B cell (primary cell): ENCODE data around the gene ADAM12. TPM values are rescaled to one million over a fixed set of nuclear protein-coding genes. Genes with fewer than 3 reads are reported as not detected.

Experiments
- ATAC-seq: fragments of 200-7000 bp; cut with Tn5 transposase; one replicate; pipeline ENCODE4 v1.10.0; 2021; ENCODE audit warnings: low read depth, mild to moderate bottlenecking, moderate number of reproducible peaks, moderate library complexity
- CTCF ChIA-PET: fragments of 350-600 bp; sonication (Branson Sonifier 250); formaldehyde crosslinking; loops from one replicate; lab custom pipeline; 2021; ENCODE audit warnings: antibody characterized with exemption, inconsistent platforms; lab: Charles Lee
- POLR2A ChIA-PET: fragments of 350-600 bp; sonication (Branson Sonifier 250); formaldehyde crosslinking; loops from one replicate; lab custom pipeline; 2021; ENCODE audit warnings: antibody characterized with exemption; lab: Charles Lee
- DNase-seq: peaks from one replicate; pipeline ENCODE4 v3.0.0; 2013
- H2AFZ ChIP-seq: 2 replicates; pipeline ENCODE4 v1.6.1; 2012; ENCODE audit warnings: mild to moderate bottlenecking, low read depth, low read length; ENCODE audit not compliant: insufficient read depth, poor library complexity, severe bottlenecking
- H3K27ac ChIP-seq, 2 donors: 1 replicate in 1 of 2; 2 replicates in 1 of 2; pipeline ENCODE4 v1.5.1; 2012 to 2013; ENCODE audit warnings: low read length in 2 of 2, mild to moderate bottlenecking in 2 of 2, moderate library complexity in 1 of 2
- H3K27me3 ChIP-seq, 4 experiments: fragments of 200-600 bp in 1 of 4; sonication (generic) in 1 of 4; replicated peaks in 1 of 4; 1 replicate in 2 of 4; 2 replicates in 2 of 4; pipeline versions ENCODE4 v1.6.1 to v1.7.0; 2013 to 2016; ENCODE audit warnings: low read length in 3 of 4, mild to moderate bottlenecking in 2 of 4, mixed read lengths in 1 of 4, moderate library complexity in 1 of 4; ENCODE audit not compliant: insufficient read depth in 4 of 4, control insufficient read depth in 3 of 4; ENCODE audit errors: control extremely low read depth in 1 of 4
- H3K36me3 ChIP-seq, 2 experiments: replicated peaks in 1 of 2; 1 replicate in 1 of 2; 2 replicates in 1 of 2; pipeline versions ENCODE4 v1.6.1 to v1.7.1; 2013; ENCODE audit warnings: low read length in 1 of 2; ENCODE audit not compliant: insufficient read depth in 2 of 2, control insufficient read depth in 1 of 2; ENCODE audit errors: control extremely low read depth in 1 of 2, extremely low read depth in 1 of 2
- H3K4me1 ChIP-seq, 2 donors: fragments of 200-600 bp in 1 of 2; sonication (generic) in 1 of 2; 1 replicate in 1 of 2; 2 replicates in 1 of 2; pipeline versions ENCODE4 v1.5.1 to v1.6.1; 2013 to 2017; ENCODE audit warnings: low read length in 2 of 2; ENCODE audit not compliant: control insufficient read depth in 2 of 2, insufficient read depth in 2 of 2
- H3K4me2 ChIP-seq: replicated peaks from 2 replicates; pipeline ENCODE3; 2012; ENCODE audit warnings: mild to moderate bottlenecking, low read depth, low read length; ENCODE audit not compliant: poor library complexity, severe bottlenecking
- H3K4me3 ChIP-seq, 5 experiments: fragments of 200-600 bp in 1 of 5; sonication (generic) in 1 of 5; 1 replicate in 3 of 5; 2 replicates in 2 of 5; pipeline versions ENCODE4 v1.5.1 to v1.7.0; 2011 to 2016; ENCODE audit warnings: low read length in 4 of 5, mild to moderate bottlenecking in 4 of 5, low read depth in 2 of 5, control low read depth in 1 of 5, moderate library complexity in 1 of 5; ENCODE audit not compliant: insufficient read depth in 1 of 5; ENCODE audit errors: control extremely low read depth in 1 of 5, extremely low read depth in 1 of 5
- H3K79me2 ChIP-seq: fragments of 200-600 bp; sonication (generic); one replicate; pipeline ENCODE4 v1.6.0; 2016; ENCODE audit warnings: low read length; ENCODE audit not compliant: control insufficient read depth, insufficient read depth
- H3K9ac ChIP-seq: fragments of 200-600 bp; sonication (generic); 2 replicates; pipeline ENCODE4 v1.6.1; 2017; ENCODE audit warnings: mild to moderate bottlenecking, low read length, moderate library complexity
- H3K9me3 ChIP-seq, 3 donors: one replicate each; pipeline versions ENCODE4 v1.6.1 to v1.7.1; 2013; ENCODE audit warnings: low read length in 2 of 3; ENCODE audit not compliant: control insufficient read depth in 2 of 3, insufficient read depth in 1 of 3; ENCODE audit errors: control extremely low read depth in 1 of 3
- H4K20me1 ChIP-seq: 2 replicates; pipeline ENCODE4 v1.6.0; 2012; ENCODE audit warnings: mild to moderate bottlenecking, low read length; ENCODE audit not compliant: insufficient read depth, control insufficient read depth, poor library complexity, severe bottlenecking
- H3K27ac Mint-ChIP-seq: one replicate; pipeline ENCODE4 v1.8.0; 2021; ENCODE audit warnings: mixed read lengths
- H3K27me3 Mint-ChIP-seq: one replicate; pipeline ENCODE4 v1.8.0; 2021; ENCODE audit warnings: mixed read lengths
- H3K4me1 Mint-ChIP-seq: one replicate; pipeline ENCODE4 v1.8.0; 2021; ENCODE audit warnings: mixed read lengths
- H3K4me3 Mint-ChIP-seq: one replicate; pipeline ENCODE4 v1.8.0; 2021; ENCODE audit warnings: mixed read lengths
- H3K9me3 Mint-ChIP-seq: one replicate; pipeline ENCODE4 v1.8.0; 2022; ENCODE audit warnings: mixed read lengths; ENCODE audit not compliant: insufficient read depth
- EZH2 ChIP-seq: IDR thresholded peaks from 2 replicates; pipeline ENCODE4 v1.6.1; 2012; ENCODE audit warnings: borderline replicate concordance, low read depth, mild to moderate bottlenecking, moderate library complexity, low read length; ENCODE audit not compliant: insufficient read depth, poor library complexity, severe bottlenecking
- WGBS: methylation state at CpG from one replicate; pipeline ENCODE4 v1.1.5; 2013; ENCODE audit warnings: missing lambda C conversion rate; ENCODE audit not compliant: insufficient coverage; 5-methylcytosine and 5-hydroxymethylcytosine counted together
- intact Hi-C: fragments of 100-400 bp; cut with micrococcal nuclease; formaldehyde crosslinking; loops from one replicate; pipeline ENCODE4 v1.10.0; 2022
- polyA plus RNA-seq: library from polyadenylated mRNA; depleted of rRNA; stranded (reverse); fragments of >200 nt; gene quantifications from 2 replicates; pipeline ENCODE4 v1.2.3, GENCODE V29; 2012
- total RNA-seq, 2 donors: library from RNA; stranded (reverse); fragments of 120-200 nt in 1 of 2; gene quantifications; 1 replicate in 1 of 2; 2 replicates in 1 of 2; pipeline versions ENCODE4 v1.2.3 to v1.2.4, GENCODE V29; 2013 to 2022
- TF ChIP-seq, protein P1 (sequence below): fragments of 200-600 bp; IDR thresholded peaks from one replicate; pipeline ENCODE4 v1.8.0; 2022; ENCODE audit warnings: antibody characterized with exemption, mild to moderate bottlenecking

The ADAM12 gene
- total and polyA plus RNA-seq, 2 donors (not counting 1 experiment from before 2014, with no cell fraction given), result 0.01 to 0.22 TPM

DNA sequence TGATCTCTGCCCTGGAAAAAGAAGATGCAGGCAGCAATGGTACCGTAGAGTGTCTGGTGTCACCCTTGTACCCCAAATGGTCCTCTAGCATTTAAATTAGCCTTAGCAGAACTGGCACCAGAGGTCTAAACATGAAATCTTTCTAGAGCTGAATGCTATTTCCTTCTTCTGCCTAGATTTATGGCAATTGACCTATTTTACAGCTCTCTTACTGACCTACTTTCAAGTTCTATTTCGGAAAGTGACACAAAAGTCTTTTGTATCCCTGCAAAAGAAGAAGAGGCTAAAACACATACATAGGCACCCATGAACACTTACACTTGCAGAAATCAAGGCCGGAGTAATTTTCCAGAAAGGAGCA is 10.1 kb upstream of the ADAM12 start:
- H3K27ac Mint-ChIP-seq, result no peak overlapping the region
- Histone ChIP-seq H3K27ac (no peak overlapping the region), H3K4me3 (no peak overlapping the region), H3K79me2 (no peaks in the 10 kb centered on the region), H3K36me3 (no peaks in the 10 kb centered on the region), H3K9me3 (peaks cover 0 to 5% (median 0%) of the 10 kb centered on the region in 3 donors), H3K4me1 (no peaks in the 10 kb centered on the region), H3K27me3 (no peaks in the 10 kb centered on the region), H3K9ac (no peak overlapping the region), H4K20me1 (no peaks in the 10 kb centered on the region), H2AFZ (no peak overlapping the region), H3K4me2 (no peak overlapping the region)
- H3K27me3 Mint-ChIP-seq, result peaks cover 13% of the 10 kb centered on the region
- ATAC-seq (no peak), DNase-seq (no peak)
- POLR2A ChIA-PET, result no interaction called here
- TF ChIP-seq EZH2, result no peak
- TF ChIP-seq, protein P1, sequence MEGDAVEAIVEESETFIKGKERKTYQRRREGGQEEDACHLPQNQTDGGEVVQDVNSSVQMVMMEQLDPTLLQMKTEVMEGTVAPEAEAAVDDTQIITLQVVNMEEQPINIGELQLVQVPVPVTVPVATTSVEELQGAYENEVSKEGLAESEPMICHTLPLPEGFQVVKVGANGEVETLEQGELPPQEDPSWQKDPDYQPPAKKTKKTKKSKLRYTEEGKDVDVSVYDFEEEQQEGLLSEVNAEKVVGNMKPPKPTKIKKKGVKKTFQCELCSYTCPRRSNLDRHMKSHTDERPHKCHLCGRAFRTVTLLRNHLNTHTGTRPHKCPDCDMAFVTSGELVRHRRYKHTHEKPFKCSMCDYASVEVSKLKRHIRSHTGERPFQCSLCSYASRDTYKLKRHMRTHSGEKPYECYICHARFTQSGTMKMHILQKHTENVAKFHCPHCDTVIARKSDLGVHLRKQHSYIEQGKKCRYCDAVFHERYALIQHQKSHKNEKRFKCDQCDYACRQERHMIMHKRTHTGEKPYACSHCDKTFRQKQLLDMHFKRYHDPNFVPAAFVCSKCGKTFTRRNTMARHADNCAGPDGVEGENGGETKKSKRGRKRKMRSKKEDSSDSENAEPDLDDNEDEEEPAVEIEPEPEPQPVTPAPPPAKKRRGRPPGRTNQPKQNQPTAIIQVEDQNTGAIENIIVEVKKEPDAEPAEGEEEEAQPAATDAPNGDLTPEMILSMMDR, result no peak
- CTCF ChIA-PET, result interaction anchor here (0.6 kb wide), 1 partner anchor 981 kb away, joined by 3 read pairs; no protein-coding TSS in a partner anchor
- no peak overlapping the region for H3K4me3 Mint-ChIP-seq
- H3K9me3 Mint-ChIP-seq, result peaks cover 2% of the 10 kb centered on the region
- intact Hi-C loops, result no loop called here
- H3K4me1 Mint-ChIP-seq, result no peaks in the 10 kb centered on the region
- WGBS, result 90% methylated on average over 1 of the region's 3 CpGs

DNA sequence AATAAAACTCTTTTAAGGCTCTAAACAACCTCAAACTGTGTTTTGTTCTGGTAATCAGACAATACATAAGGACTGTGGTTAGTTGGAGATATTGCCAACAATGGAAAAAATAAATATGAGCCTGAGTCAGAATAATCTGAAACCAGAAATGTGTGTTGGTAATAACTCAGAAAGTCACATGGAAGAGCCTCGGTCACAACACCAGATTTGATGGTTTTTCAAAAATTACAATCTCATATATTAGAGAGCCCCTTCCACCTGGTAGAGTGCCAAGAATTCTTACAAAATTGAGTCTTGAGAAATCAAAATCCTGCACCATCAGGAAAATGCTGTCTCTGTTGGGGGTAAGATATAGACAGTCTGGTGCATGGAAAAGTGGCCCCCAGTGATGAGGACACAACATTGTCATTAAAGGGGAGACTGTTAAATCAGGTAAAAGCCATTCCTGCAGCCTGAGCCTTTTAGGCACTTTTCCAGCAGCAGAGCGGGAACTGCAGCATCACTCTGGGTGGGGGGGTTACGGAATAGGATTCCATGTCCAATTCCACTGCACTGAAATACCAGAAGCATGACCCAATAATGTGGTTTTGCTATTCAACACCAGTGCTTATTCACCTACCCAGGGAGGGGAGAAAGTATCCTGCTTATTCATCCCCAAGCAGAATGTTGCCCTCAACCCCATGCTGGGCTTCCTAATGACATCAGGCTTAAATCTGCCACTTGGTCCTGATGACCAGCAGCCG is 9.5 kb upstream of the ADAM12 start:
- 69% methylated on average over 1 of the region's 4 CpGs for WGBS
- intact Hi-C loops, result no loop called here
- ATAC-seq, result no peak
- TF ChIP-seq EZH2, result no peak
- TF ChIP-seq, protein P1, result no peak
- Mint-ChIP-seq H3K9me3 (peaks cover 2% of the 10 kb centered on the region), H3K4me3 (no peak overlapping the region), H3K27ac (no peak overlapping the region), H3K27me3 (peaks cover 13% of the 10 kb centered on the region), H3K4me1 (no peaks in the 10 kb centered on the region)
- Histone ChIP-seq H3K27ac (no peak overlapping the region), H3K79me2 (no peaks in the 10 kb centered on the region), H3K4me3 (no peak overlapping the region), H2AFZ (no peak overlapping the region), H3K4me2 (no peak overlapping the region), H3K4me1 (no peaks in the 10 kb centered on the region), H3K9me3 (peaks cover 0 to 5% (median 0%) of the 10 kb centered on the region in 3 donors), H3K9ac (no peak overlapping the region), H4K20me1 (no peaks in the 10 kb centered on the region), H3K36me3 (no peaks in the 10 kb centered on the region), H3K27me3 (no peaks in the 10 kb centered on the region)
- DNase-seq, result no peak
- POLR2A ChIA-PET, result no interaction called here
- CTCF ChIA-PET, result no interaction called here
